Measurements from ENCODE around the gene PMF1.
"Not testable (repeated sequence)": the region's sequence is repeated elsewhere in the genome, so short reads cannot be mapped to it uniquely, and the experiment has no call there.

PMF1 gene

DNA sequence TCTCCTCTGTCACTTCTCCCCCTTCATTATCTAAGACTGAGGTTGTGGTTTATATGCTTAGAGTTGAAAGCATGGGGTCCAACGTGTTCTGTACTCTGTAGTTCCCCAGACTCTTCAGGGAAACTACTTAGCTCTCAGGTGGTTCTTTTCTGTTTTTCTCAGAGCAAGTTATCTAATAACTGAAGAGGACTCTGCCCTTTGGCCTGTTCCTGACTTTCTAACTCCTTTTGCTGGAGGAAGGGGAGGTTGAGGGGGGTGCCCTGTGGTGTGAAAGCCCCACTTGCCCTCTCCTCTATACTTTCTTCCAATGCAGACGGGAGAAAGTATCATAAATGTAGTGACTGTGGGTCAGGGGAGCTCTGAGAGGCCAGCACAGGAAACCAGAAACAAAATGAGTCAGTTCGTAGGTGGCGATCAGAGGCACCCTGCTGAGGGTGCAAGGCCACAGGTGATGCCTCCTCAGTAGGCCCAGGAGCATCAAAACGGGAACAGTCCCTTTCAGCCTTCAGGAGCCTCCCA is 13.9 kb upstream of the PMF1 start:
- DNase-seq, result no peak

DNA sequence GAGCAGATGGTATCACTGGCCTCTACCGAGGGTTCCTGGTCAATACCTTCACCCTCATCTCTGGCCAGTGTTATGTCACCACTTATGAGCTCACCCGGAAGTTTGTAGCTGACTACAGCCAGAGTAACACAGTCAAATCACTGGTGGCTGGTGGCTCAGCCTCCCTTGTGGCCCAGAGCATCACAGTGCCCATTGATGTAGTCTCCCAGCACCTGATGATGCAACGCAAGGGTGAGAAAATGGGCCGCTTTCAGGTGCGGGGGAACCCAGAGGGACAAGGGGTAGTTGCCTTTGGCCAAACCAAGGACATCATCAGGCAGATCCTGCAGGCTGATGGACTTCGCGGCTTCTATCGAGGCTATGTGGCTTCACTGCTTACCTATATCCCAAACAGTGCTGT is 12.8 kb upstream of the PMF1 start:
- DNase-seq, result no peak

DNA sequence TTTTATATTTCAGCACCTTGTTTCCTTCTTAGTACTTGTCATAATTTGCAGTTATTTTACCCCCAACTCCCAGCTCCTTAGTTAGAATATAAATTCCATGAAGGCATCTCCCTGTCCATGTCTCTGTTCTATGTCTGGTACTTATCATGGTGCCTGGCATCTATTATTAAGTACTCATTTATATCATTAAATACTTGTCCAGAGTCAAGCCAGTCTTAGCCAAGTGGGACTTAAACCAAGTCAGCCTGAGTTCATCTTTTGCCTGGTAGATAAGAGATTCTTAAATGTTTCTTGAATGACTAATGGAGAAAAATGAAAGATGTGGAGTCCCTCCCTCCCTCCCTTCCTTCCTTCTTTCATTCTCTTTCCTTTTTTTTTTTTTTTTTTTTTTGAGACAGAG is 9.5 kb upstream of the PMF1 start:
- DNase-seq, result no peak

DNA sequence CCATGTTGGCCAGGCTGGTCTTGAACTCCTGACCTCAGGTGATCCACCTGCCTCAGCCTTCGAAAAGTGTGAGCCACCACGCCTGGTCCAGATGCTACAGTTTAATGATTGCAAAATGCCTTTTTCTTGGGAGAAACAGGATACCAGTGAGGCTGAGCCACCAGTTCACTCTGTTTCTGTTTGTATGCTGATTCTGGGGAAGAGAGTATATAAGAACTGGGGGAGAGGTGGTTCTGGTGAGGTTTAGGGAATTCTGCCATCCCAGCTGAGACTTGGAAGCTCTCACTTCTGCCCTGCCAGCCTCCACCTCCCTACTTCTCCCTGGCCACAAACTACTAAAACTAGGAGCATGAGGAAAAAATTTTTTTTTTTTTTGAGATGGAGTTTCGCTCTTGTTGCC is 8.1 kb upstream of the PMF1 start:
- DNase-seq, result no peak

DNA sequence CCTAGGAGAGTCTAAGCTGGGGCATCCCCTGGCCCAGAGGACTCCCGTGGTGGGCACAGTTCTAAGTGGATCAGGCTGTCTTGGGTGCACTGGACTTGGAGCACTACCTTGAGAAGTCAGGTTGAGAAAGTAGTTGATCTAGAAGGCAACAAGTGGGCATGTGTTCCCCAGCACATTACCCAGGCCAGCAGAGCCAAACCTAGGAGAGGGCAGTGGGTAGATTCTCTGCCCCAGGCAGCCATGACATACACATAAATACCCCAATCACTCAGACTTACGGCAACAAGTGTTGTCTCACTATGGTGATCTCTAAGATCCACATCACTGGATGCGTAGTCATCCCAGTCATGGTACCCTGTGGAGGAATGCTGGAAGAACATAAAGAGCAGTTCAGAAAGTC is 1.6 kb upstream of the PMF1 start:
- no peak for DNase-seq

DNA sequence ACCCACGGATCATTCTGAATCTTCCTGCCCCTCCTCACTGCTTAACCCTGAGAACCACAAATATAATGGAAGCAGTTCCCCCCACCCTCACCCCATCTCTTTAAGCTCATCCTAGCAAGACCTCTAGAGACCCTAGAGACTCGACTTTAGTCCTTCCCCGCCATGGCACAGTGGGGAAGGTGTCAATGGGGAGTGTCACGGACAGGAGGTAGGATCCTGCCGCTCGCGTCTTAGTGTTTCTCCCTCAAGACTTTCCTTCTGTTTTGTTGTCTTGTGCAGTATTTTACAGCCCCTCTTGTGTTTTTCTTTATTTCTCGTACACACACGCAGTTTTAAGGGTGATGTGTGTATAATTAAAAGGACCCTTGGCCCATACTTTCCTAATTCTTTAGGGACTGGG is 677 bp upstream of the PMF1 start:
- no peak for DNase-seq

DNA sequence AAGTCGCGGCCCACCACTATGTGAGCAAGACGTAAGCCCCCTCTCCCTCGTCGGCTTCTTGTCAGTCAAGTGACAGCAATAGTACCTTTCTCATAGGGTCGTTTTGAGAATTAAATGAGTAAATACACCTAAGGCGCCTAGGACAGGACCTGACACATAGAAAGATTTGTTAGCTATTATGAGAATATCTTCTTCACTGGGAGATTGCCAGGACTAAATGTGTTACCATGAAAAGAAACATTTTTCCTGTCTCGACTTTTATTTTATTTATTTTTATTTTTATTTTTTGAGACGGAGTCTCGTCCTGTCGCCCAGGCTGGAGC is 798 bp downstream of the PMF1 start:
- no peak for DNase-seq

DNA sequence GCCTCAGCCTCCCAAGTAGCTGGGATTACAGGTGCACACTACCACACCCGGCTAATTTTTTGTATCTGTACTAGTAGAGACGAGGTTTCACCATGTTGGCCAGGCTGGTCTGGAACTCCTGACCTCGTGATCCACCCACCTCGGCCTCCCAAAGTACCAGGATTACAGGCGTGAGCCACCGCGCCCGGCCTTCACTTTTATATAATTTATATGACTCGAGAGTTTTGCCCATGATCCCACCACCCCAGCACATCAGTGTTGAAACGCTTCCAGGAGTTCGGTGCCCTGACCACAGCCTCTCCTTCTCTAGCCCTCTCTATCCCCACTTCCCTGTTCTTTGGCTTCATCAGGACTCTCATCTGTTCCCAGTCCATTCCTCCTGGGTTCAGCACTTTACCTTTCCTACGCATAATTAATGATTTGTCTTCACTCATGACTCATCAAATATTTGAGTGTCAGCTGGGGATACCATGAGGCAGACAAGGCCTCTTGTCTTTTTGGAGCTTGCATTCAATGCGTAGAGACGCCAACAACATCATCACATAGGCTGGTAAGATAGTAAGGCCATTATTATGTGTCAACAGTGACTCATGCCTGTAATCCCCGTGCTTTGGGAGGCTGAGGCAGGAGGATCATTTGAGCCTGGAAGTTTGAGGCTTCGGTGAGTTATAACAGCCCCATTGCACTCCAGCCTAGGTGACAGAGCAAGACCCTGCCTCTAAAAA is 1.4 kb downstream of the PMF1 start:
- no peak for DNase-seq

DNA sequence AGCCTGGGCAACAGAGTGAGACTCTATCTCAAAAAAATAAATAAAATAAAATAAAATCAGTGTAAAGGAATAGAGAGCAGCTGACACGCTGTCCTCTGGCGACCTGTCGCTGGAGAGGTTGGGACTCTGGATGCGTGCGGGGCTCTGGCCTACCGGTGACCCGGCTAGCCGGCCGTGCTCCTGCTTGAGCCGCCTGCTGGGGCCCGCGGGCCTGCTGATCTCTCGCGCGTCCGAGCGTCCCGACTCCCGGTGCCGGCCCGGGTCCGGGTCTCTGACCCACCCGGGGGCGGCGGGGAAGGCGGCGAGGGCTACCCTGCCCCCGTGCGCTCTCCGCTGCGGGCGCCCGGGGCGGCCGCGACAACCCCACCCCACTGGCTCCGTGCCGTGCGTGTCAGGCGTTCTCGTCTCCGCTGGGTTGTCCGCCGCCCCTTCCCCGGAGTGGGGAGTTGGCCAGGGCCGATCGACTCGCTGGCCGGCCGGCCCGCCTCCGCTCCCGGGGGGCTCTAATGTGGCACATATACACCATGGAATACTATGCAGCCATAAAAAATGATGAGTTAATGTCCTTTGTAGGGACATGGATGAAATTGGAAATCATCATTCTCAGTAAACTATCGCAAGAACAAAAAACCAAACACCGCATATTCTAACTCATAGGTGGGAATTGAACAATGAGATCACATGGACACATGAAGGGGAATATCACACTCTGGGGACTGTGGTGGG is 3.7 kb downstream of the PMF1 start:
- DNase-seq, result not testable (repeated sequence)

DNA sequence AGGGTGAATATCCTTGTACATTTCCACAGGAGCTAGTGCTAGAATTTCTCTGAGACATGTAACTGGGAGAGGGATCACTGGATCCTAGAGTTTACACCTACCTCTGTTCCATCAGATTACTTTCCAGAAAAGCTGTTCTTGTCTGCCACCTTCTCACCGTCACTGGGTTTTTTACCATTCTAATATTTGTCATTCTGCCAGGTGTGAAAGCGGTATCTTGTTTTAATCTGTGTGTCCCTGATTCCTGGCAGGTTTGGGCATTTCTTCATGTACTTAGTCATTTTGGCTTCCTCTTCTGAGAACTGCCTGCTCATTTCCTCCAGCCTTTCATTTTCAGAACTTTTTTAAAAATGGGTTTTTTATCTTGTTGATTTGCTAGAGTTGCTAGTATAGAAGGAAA is 5.1 kb downstream of the PMF1 start:
- no peak for DNase-seq

DNA sequence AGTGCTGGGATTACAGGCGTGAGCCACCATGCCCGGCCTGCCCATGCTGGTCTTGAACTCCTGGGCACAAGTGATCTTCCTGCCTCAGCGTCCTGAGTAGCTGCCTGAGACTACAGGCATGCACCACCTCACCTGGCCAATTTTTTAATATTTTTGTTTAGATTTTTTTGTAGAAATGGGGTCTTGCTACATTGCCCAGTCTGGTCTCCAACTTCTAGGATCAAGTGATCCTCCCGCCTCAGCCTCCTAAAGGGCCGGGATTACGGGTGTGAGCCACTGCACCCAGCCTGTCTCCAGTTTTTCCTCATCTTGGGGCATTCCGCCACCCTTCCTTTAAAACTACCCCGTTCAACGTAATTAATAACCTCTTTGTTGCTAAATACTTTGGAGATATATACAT is 7.4 kb downstream of the PMF1 start:
- no peak for DNase-seq

DNA sequence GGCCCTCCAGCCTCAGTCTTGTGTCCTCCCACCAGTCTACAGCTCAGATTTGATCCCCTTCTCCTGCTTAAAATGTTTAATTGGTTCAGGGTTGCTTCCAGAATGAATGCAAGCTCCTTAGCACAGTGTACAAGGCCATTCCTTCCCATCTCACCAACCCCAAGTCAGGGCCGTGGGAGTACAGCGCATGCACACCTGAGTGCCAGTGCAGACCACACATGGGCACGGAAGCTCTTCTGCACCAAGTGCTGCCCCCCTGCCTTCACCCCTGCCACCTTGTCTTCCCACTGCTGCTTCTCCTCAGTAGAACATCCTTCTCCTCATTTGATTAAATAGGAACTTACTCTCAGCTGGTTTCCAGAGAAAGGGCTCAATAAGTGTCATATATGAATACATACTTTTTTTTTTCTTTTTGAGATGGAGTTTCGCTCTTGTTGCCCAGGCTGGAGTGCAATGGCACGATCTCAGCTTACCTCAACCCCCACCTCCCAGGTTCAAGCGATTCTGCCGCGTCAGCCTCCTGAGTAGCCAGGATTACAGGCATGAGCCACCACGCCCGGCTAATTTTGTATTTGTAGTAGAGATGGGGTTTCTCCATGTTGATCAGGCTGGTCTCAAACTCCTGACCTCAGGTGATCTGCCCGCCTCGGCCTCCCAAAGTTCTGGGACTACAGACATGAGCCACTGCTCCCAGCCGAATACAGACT is 9.3 kb downstream of the PMF1 start:
- no peak for DNase-seq

DNA sequence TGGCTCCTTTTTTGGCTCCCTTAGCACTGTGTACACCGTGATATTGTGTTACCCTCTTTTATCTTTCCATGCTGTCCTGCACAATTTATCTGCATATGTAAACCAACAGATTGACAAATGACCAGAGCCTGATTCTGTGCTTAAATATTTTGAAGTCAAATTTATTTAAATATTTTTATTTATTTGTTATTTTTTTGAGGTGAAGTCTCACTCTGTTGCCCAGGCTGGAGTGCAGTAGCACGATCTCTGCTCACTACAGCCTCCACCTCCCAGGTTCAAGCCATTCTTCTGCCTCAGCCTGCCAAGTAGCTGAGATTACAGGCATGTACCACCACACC is 12.8 kb downstream of the PMF1 start:
- no peak for DNase-seq

DNA sequence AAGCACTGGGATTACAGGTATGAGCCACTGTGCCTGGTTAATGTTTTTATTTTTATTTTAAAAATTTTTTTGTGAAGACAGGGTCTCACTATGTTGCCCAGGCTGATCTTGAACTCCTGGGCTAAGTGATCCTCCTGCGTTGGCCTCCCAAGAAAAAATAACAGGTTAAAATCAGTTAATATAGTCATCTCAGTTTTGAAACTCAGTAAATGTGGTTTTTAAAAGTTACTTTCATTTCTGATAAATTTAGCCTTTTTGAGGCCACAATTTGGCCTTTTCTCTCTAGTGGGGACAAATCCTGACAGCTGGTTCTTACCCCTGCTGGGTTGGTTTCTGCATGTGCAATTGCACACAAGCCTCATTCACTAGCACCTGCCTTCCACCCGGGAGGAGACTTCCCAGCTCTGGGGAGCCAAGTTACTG is 13.3 kb downstream of the PMF1 start:
- no peak for DNase-seq

DNA sequence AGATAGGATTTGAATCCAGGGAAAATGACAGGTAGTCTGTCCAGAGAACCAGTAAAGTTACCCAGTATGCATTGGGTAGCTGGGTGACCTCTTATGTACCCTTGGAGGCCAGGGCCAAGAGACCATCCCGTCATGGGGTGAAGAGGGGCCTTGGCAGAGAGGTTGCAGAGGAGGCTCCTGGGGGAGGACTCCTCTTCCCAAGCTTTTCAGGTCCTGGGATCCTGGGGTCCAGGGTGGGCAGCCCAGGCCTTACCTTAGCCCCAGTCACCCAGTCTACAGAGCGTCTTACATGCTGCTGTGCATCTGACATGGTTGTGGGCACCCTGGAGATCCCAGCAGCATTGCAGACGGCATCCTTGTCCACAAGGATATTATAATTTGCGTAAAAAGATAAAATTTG is 14.0 kb downstream of the PMF1 start:
- DNase-seq, result no peak

DNA sequence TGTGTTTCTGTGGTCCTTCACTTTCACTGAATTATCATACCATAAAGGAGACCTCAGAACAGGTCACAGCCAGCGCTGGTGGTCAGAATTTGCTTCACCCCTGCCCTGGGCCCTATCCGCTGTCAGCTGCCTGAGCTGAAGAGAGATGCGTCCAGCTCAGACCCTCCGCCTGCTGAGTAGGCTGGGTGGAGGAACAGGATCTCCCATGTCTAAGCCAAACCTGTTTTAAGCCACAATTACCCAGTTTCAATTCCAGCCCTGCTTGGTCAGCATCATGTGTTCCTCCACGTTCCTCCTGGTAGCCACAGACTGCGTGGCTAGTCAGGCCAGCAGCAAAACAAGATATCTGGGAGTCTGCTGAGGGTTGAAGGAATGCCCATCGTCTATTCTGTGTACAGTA is 15.7 kb downstream of the PMF1 start:
- no peak for DNase-seq

DNA sequence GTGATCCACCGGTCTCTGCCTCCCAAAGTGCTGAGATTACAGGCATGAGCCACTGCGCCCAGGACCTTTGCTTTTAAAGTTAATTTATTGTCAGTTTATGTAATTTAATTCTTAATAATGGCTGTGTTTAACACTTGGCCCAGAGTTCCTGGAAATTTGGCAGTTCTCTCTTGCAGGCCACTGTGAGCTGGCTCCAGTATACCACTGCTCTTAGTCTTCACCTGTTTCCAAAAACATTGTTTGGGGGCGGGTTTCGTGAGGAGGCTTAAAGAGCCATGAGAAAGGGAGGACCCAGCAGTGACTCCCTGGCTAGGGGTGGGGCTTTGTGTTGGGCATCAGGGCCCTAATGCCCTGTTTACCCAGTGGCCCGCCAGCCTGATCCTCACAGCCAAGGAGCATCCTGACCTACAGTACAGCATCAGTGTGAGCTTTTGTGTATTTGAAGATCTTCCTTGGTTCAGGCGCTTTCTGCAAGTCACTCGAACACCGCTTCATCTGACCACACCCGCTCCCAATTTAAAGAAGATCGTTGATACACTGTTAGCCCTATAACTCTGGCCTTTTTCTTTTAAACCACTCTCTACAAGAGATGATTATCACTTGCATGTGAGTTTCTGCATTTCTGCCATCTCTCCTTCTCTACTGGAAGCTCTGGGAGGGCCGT is 17.1 kb downstream of the PMF1 start:
- no peak for DNase-seq

DNA sequence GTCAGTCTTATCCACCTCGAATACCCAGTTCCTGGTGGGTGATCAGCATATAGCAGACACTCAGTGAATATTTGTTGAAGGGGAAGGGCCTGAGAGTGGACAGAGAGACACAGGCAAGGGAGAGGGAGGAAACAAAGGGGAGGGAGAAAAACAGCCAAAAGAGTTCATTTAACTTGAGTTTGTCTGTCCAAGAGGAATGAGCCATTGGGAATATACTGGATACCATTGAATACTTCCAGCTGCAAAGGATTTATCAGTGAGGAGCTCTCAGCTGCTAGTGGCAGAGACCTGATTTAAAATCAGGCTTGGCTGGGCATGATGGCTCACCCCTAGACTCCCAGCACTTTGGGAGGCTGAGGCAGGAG is 17.6 kb downstream of the PMF1 start:
- no peak for DNase-seq

DNA sequence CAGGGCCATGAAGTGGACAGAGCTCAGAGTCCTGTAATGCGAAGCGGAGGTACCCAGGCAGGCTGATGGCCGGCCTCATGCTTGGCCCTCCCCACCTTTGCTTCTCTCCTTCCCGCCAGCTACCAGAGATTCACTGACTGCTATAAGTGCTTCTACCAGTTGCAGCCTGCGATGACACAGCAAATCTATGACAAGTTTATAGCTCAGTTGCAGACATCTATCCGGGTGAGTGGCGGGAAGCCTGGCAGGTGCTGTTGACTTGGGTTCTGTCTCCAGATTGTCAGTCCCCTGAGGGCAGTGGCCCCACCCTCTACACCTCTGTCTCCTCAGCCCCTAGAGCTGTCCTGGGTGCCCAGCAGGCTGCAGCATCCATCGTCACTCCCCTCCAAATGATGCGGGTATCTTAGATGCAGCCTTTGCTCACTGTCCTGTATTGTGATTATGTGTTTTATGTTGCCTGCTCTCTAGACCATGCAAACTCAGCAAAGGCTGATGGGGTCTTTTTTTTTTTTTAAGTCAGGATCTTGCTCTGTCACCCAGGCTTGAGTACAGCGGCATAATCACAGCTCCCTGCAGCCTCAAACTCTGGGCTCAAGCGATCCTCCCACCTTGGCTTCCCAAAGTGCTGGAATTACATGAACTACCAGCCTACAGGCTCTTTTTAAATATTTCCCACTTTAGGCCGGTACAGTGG is 19.5 kb downstream of the PMF1 start:
- DNase-seq, result no peak

DNA sequence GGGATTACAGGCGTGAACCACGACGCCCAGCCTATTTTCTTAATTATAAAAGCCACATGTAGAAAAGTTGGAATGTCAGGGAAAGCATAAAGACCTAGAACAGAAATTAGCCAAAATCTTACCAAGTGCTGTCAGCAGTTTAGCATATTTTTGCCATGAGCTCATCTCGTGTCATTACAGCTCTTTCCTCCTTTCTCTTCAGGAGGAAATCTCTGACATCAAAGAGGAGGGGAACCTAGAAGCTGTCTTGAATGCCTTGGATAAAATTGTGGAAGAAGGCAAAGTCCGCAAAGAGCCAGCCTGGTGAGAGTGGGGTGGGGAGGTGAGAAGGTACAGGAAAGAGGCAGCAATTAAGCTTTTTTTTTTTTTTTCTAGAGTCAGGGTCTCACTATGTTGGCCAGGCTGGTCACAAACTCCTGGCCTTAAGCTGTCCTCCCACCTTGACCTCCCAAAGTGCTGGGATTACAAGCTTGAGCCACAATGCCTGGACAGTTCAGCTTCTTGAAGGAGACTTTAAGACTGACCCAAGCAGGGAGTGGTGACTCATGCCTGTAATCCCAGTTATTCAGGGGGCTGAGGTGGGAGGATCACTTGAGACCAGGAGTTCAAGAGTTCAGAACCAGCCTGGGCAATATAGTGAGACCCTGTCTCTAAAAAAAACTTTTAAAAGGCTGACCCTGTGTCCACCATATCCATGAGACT is 20.8 kb downstream of the PMF1 start:
- DNase-seq, result no peak

DNA sequence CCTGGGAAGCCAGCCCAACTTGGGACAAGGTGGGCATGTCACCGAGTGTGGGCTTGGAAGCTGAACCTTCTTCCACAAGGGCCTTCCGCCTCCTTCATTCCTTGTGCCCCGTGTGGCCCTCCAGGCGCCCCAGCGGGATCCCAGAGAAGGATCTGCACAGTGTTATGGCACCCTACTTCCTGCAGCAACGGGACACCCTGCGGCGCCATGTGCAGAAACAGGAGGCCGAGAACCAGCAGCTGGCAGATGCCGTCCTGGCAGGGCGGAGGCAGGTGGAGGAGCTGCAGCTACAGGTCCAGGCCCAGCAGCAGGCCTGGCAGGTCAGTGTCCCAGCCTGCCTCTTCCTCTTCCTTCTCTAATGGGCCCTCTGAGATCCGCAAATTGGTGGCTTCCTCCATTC is 23.4 kb downstream of the PMF1 start:
- DNase-seq, result no peak

DNA sequence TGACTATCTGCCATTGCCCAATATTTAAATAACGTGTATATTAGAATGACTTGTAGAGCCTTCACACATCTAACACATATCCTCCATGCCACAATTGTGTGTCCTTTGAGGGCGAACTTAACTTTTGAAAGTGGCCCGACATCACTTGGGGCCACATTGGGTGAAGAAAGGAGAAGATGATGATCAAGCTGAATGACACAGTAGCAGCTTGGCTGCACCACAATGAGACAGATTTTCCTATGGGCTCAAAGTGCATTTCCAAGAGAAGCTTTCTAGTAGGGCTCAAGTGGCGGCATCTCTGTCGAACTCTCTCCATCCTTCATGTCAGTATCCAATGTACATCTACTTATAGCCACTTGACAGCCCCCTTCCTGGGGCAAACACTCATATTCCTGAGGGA is 25.4 kb downstream of the PMF1 start:
- no peak for DNase-seq

All from activated naive CD4-positive, alpha-beta T cell (primary cell).